K562 (cell line): ENCODE data around the gene CMSS1. TPM values are rescaled to one million over a fixed set of nuclear protein-coding genes. Genes with fewer than 3 reads are reported as not detected.

ENCODE experiments used
- ATAC-seq: fragments of 200-7000 bp; cut with Tn5 transposase; 3 replicates; pipeline ENCODE4 v1.9.1; 2020; ENCODE audit warnings: moderate library complexity
- BruUV-seq: library from RNA; stranded (reverse); fragments of 400-500 nt; replicated peaks from 2 replicates; lab custom pipeline; 2021; lab: Mats Ljungman, UMichigan
- CTCF ChIA-PET: fragments of 300-600 bp; formaldehyde crosslinking; extraction: SDS; loops from one replicate; lab custom pipeline; 2021; ENCODE audit warnings: low intra/inter-chr PET ratio; lab: Yijun Ruan, JAX
- POLR2A ChIA-PET: fragments of 300-600, 350-650 bp; sonication (Branson Sonifier 250); formaldehyde crosslinking; extraction: SDS; loops from one replicate; lab custom pipeline; 2021; ENCODE audit warnings: antibody characterized with exemption, inconsistent platforms; lab: Yijun Ruan, JAX
- DNase-seq, 4 experiments: peaks; one replicate each; pipeline versions ENCODE4 v3.0.0 to v3.0.0-alpha.2; 2011 to 2018; ENCODE audit warnings: low spot score in 3 of 4, mixed read lengths in 3 of 4; ENCODE audit errors: extremely low read depth in 1 of 4
- FAIRE-seq: peaks from 2 replicates; lab custom pipeline; 2011; peaks lifted over from hg19 to GRCh38; lab: Jason Lieb, UNC
- H2AFZ ChIP-seq: 2 replicates; pipeline ENCODE4 v1.6.0; 2011; ENCODE audit warnings: low read depth, low read length, control low read depth, inconsistent platforms
- H3K27ac ChIP-seq: fragments of 200-600 bp; 3 replicates; pipeline ENCODE4 v1.8.0; 2011; ENCODE audit warnings: low read depth, mild to moderate bottlenecking, control low read depth, inconsistent platforms, low read length, moderate library complexity, mixed read lengths; ENCODE audit errors: extremely low read depth
- H3K27me3 ChIP-seq, 2 experiments: fragments of 300-600 bp in 1 of 2; 2 replicates in 1 of 2; 3 replicates in 1 of 2; pipeline versions ENCODE4 v1.6.0 to v1.8.0; 2011; ENCODE audit warnings: inconsistent platforms in 2 of 2, low read length in 2 of 2, mild to moderate bottlenecking in 1 of 2, mixed read lengths in 1 of 2, moderate library complexity in 1 of 2; ENCODE audit not compliant: control insufficient read depth in 2 of 2, insufficient read depth in 2 of 2
- H3K36me3 ChIP-seq: fragments of 300-600 bp; 3 replicates; pipeline ENCODE4 v1.8.0; 2011; ENCODE audit warnings: mild to moderate bottlenecking, low read length, inconsistent platforms; ENCODE audit not compliant: control insufficient read depth, insufficient read depth
- H3K4me1 ChIP-seq, 2 experiments: fragments of 200-600 bp in 1 of 2; replicated peaks in 1 of 2; 2 replicates in 1 of 2; 3 replicates in 1 of 2; pipeline versions ENCODE4 v1.5.1 to v1.8.0; 2011; ENCODE audit warnings: inconsistent platforms in 2 of 2, low read length in 2 of 2, mild to moderate bottlenecking in 1 of 2, mixed read lengths in 1 of 2, moderate library complexity in 1 of 2; ENCODE audit not compliant: control insufficient read depth in 2 of 2, insufficient read depth in 2 of 2
- H3K4me2 ChIP-seq: 2 replicates; pipeline ENCODE4 v1.6.1; 2011; ENCODE audit warnings: low read length, control low read depth, inconsistent platforms, mixed read lengths; ENCODE audit not compliant: insufficient read depth
- H3K4me3 ChIP-seq: fragments of 200-600 bp; sonication (generic), shearing (Covaris generic); 2 replicates; pipeline ENCODE4 v1.5.1; 2016; ENCODE audit warnings: control low read depth, inconsistent platforms
- H3K79me2 ChIP-seq: fragments of 200-600 bp; 3 replicates; pipeline ENCODE4 v1.8.0; 2011; ENCODE audit warnings: low read length, inconsistent platforms; ENCODE audit not compliant: control insufficient read depth, insufficient read depth
- H3K9ac ChIP-seq, 2 experiments: 2 replicates each; pipeline versions ENCODE4 v1.6.0 to v1.6.1; 2011; ENCODE audit warnings: low read depth in 2 of 2, low read length in 2 of 2, control low read depth in 1 of 2, inconsistent platforms in 1 of 2, mild to moderate bottlenecking in 1 of 2, mixed read lengths in 1 of 2; ENCODE audit not compliant: insufficient read depth in 1 of 2
- H3K9me1 ChIP-seq: one replicate; pipeline ENCODE4 v1.6.0; 2011; ENCODE audit warnings: inconsistent platforms, mild to moderate bottlenecking, low read length, moderate library complexity; ENCODE audit not compliant: control insufficient read depth, insufficient read depth
- H3K9me3 ChIP-seq: replicated peaks from 2 replicates; pipeline ENCODE4 v1.5.1; 2011; ENCODE audit warnings: low read depth, low read length, inconsistent platforms; ENCODE audit not compliant: control insufficient read depth, insufficient read depth
- H4K20me1 ChIP-seq: replicated peaks from 2 replicates; pipeline ENCODE4 v1.6.1; 2011; ENCODE audit warnings: low read length, inconsistent platforms, mixed read lengths; ENCODE audit not compliant: control insufficient read depth, insufficient read depth
- CBX3 ChIP-seq, 2 experiments: IDR thresholded peaks; 1 replicate in 1 of 2; 2 replicates in 1 of 2; pipeline ENCODE4 v1.6.1; 2012; ENCODE audit warnings: inconsistent platforms in 2 of 2, low read length in 2 of 2, borderline replicate concordance in 1 of 2, control low read depth in 1 of 2
- CBX5 ChIP-seq: IDR thresholded peaks from 2 replicates; pipeline ENCODE4 v1.6.1; 2014; ENCODE audit warnings: low read depth, borderline replicate concordance
- CEBPZ ChIP-seq: fragments of 150-350 bp; IDR thresholded peaks from 2 replicates; pipeline ENCODE4 v1.6.1; 2014; ENCODE audit warnings: low read depth, mild to moderate bottlenecking, low read length, borderline replicate concordance
- EP300 ChIP-seq: IDR thresholded peaks from 2 replicates; pipeline ENCODE4 v1.6.1; 2012; ENCODE audit warnings: low read length, improper control_type of control experiment
- POLR2G ChIP-seq: fragments of 200-400 bp; formaldehyde crosslinking; IDR thresholded peaks from 2 replicates; pipeline ENCODE4 v1.6.1; 2017; ENCODE audit warnings: low read depth, mild to moderate bottlenecking, antibody characterized with exemption, low read length, moderate library complexity
- TRIM28 ChIP-seq: fragments of 450-650 bp; IDR thresholded peaks from 2 replicates; pipeline ENCODE4 v1.6.1; 2017
- ZFP36 ChIP-seq: fragments of 150-350 bp; IDR thresholded peaks from 2 replicates; pipeline ENCODE4 v1.6.1; 2018; ENCODE audit warnings: low read length, low read depth; ENCODE audit not compliant: partially characterized antibody
- ZNF280A ChIP-seq: fragments of 450-650 bp; IDR thresholded peaks from 2 replicates; pipeline ENCODE4 v1.6.1; 2018; ENCODE audit warnings: mild to moderate bottlenecking, low read depth; ENCODE audit not compliant: partially characterized antibody
- ZNF644 ChIP-seq: fragments of 200-800 bp; sonication (Bioruptor generic); IDR thresholded peaks from 2 replicates; pipeline ENCODE4 v1.6.1; 2016; ENCODE audit warnings: low read depth, missing genetic modification characterization, missing compliant biosample characterization
- ZNF778 ChIP-seq: fragments of 450-650 bp; formaldehyde crosslinking; IDR thresholded peaks from 2 replicates; pipeline ENCODE4 v1.4.0; 2020; ENCODE audit warnings: mild to moderate bottlenecking, moderate library complexity
- WGBS: fragments of 100-300 bp; shearing (Covaris generic); methylation state at CpG from one replicate; pipeline ENCODE4 v1.1.6; 2016; ENCODE audit warnings: low coverage, mixed read lengths; ENCODE audit not compliant: insufficient coverage; ENCODE audit errors: missing lambda C conversion rate; 5-methylcytosine and 5-hydroxymethylcytosine counted together
- in situ Hi-C: fragments of 300-500 bp; cut with MboI; formaldehyde crosslinking; loops from 4 replicates; pipeline ENCODE4 v1.15.0; 2018; ENCODE audit warnings: inconsistent platforms, mixed read lengths
- intact Hi-C: fragments of 100-400 bp; cut with micrococcal nuclease; formaldehyde crosslinking; loops from 2 replicates; pipeline ENCODE4 v1.14.2; 2022
- polyA plus RNA-seq, 8 experiments: library from polyadenylated mRNA; depleted of rRNA in 4 of 8; stranded (reverse) in 5 of 8; unstranded in 3 of 8; fragments of >200 nt; fragmentation: Nextera tagmentation in 2 of 8; fragmentation: Illumina TruSeq in 1 of 8; extraction: Ambion mirVana in 2 of 8; extraction: Trizol in 1 of 8; gene quantifications; 2 replicates each; pipeline versions ENCODE4 v1.2.1 to v1.2.3, GENCODE V29; 2011 to 2014; ENCODE audit warnings: inconsistent platforms in 1 of 8, missing spikeins in 1 of 8
- total RNA-seq, 7 experiments: library from RNA; depleted of rRNA in 6 of 7; stranded (reverse); fragments of >200 nt in 6 of 7; fragmentation: Illumina TruSeq in 2 of 7; extraction: Trizol in 2 of 7; gene quantifications; 2 replicates each; pipeline versions ENCODE4 v1.2.1 to v1.2.3, GENCODE V29; 2011 to 2021; ENCODE audit warnings: low replicate concordance in 1 of 7

Gene CMSS1
- total and polyA plus RNA-seq, 9 of the 15 experiments (the other 6 are each of a cell fraction or from before 2014, with no cell fraction given), result 46.9 to 109 (median 72.3) TPM

GRCh38 chr3:100179692-100180349 is 362.2 kb downstream of the CMSS1 start:
- Histone ChIP-seq H3K9me3 (no peaks in the 10 kb centered on the region), H3K36me3 (peaks cover 19% of the 10 kb centered on the region; the same call in 1 of the 3 replicates), H3K79me2 (no peaks in the 10 kb centered on the region), H2AFZ (no peak overlapping the region), H3K4me1 (no peaks in the 10 kb centered on the region), H3K27me3 (no peaks in the 10 kb centered on the region), H3K9me1 (no peaks in the 10 kb centered on the region), H3K27ac (no peak overlapping the region), H4K20me1 (no peaks in the 10 kb centered on the region), H3K4me2 (no peak overlapping the region), H3K9ac (no peak overlapping the region), H3K4me3 (no peak overlapping the region)
- intact Hi-C loops (no loop called here), in situ Hi-C loops (no loop called here)
- WGBS, result 69% methylated on average over 4 of the region's 4 CpGs
- CTCF ChIA-PET, result no interaction called here
- TF ChIP-seq POLR2G (0 out of 2 replicates have a peak, but pooled peaks have one; percentile 19), ZNF778 (CRISPR knock-in tag) (no peak), EP300 (no peak), ZFP36 (peak; percentile 50), ZNF280A (peak; percentile 67), CEBPZ (no peak), TRIM28 (0 out of 2 replicates have a peak, but pooled peaks have one; percentile 71), CBX5 (peak; percentile 89), ZNF644 (tag) (no peak), CBX3 (IDR thresholded peaks at IDR 0.05; ENCODE audit: borderline replicate concordance in 1 of 2, low read length in 2 of 2) (peak in 1 of 2 experiments; percentile 58; a peak in 1 of 3 replicates)
- FAIRE-seq (no peak), DNase-seq (peak in 1 of 4 experiments; percentile 20), ATAC-seq (no peak)
- no TSS peak for BruUV-seq
- POLR2A ChIA-PET, result no interaction called here
